HG03025 (cell line): ENCODE data around the gene CD3G.
A peak's percentile ranks its signal among the peaks of the same experiment; 100 is the strongest.
"Not testable (repeated sequence)": the region's sequence is repeated elsewhere in the genome, so short reads cannot be mapped to it uniquely, and the experiment has no call there.

Experiments
- ATAC-seq: cut with Tn5 transposase; IDR thresholded peaks from one replicate; pipeline ENCODE4 v1.9.1; 2021; ENCODE audit warnings: mild to moderate bottlenecking, moderate library complexity; ENCODE audit not compliant: unreplicated experiment, low FRiP score

CD3G gene

GRCh38 chr11:118374729-118375128 is 30.6 kb downstream of the CD3G start:
- ATAC-seq = no peak

GRCh38 chr11:118375978-118376377 is 31.8 kb downstream of the CD3G start:
- no peak for ATAC-seq

- no peak for ATAC-seq
Measured at GRCh38 chr11:118379497-118379896, 35.4 kb downstream of the CD3G start.

- ATAC-seq = no peak
Measured at GRCh38 chr11:118380571-118380970, 36.4 kb downstream of the CD3G start.

GRCh38 chr11:118382954-118383353 is 38.8 kb downstream of the CD3G start:
- no peak for ATAC-seq

- no peak for ATAC-seq
Measured at GRCh38 chr11:118383657-118384056, 39.5 kb downstream of the CD3G start.

- ATAC-seq = no peak
Measured at GRCh38 chr11:118396097-118396501, 52.0 kb downstream of the CD3G start.

- ATAC-seq = no peak
Measured at GRCh38 chr11:118397448-118397847, 53.3 kb downstream of the CD3G start.

- no peak for ATAC-seq
Measured at GRCh38 chr11:118398791-118399559, 54.8 kb downstream of the CD3G start.

GRCh38 chr11:118401151-118401879 is 57.2 kb downstream of the CD3G start, which contains the start of gene ATP5MG:
Gene ATP5MG, plus strand, starts transcription at chr11:118401606. Its CDS starts 60 bp downstream, at chr11:118401666.
- peak; percentile 50 for ATAC-seq

- no peak for ATAC-seq
Measured at GRCh38 chr11:118401880-118402590, 57.9 kb downstream of the CD3G start.

GRCh38 chr11:118402594-118402993 is 58.5 kb downstream of the CD3G start:
- ATAC-seq = not testable (repeated sequence)
